Heart left ventricle (tissue), 13 donors: Measurements from ENCODE around the gene MARK3.

Experiments
- CTCF ChIP-seq, 12 donors: fragments of 200-600 bp; sonication (generic) in 4 of 12; IDR thresholded peaks; one replicate each; pipeline versions ENCODE4 v1.5.0 to v1.8.0; 2018 to 2022; ENCODE audit warnings: antibody characterized with exemption in 12 of 12, mild to moderate bottlenecking in 5 of 12
- POLR2A ChIP-seq, 2 donors: fragments of 450-650 bp; IDR thresholded peaks; one replicate each; pipeline ENCODE4 v1.6.1; 2017; ENCODE audit warnings: antibody characterized with exemption in 2 of 2, mild to moderate bottlenecking in 2 of 2, moderate library complexity in 2 of 2
- donor health status: ischemic (EF 13 %, LVEDD 7.1; RV severe dilation, severe dysfunction).
- donor health status: DM: no; HTN: yes; CAD: no.
- donor health status: DM: no; HTN: no; CAD: no.
- donor health status: ischemic (EF 25% LVEDD 6.9; RV normal size, moderate dysfunction).
- donor health status: ischemic (EF 25% LVEDD 5.7; RV mildly dilated, moderate dysfunction).
- donor health status: ischemic (EF 35%, LVEDD 5.7; RV mildly dilated, moderate dysfunction).
- donor health status: nonischemic (EF 11% LVEDD 7.7; RV severe dilation, severe dysfunction).
- donor health status: DM: yes; HTN: yes; CAD: no.
- donor health status: PGD.
- donor health status: ischemic (EF 29% LVEDD 5.4; RV normal size, mild dysfunction).
- donor health status: nonischemic (EF 23%, LVEDD 6.1; RV moderate dilation, normal function).

- TF ChIP-seq CTCF (IDR thresholded peaks at IDR 0.05) (no peak), POLR2A (IDR thresholded peaks at IDR 0.05) (no peak)
Observed at GRCh38 chr14:103433916-103434563, 48.8 kb downstream of the MARK3 start.
